Liver (tissue), 3 donors: Measurements from ENCODE around the gene HFM1.

Source experiments
- CTCF ChIP-seq: fragments of 150-350 bp; IDR thresholded peaks from 2 replicates; pipeline ENCODE4 v1.5.1; 2017; ENCODE audit warnings: improper control_type of control experiment, low read depth, low read length; ENCODE audit not compliant: missing input control
- EGR1 ChIP-seq, 2 donors: IDR thresholded peaks; 2 replicates each; pipeline ENCODE4 v1.6.1; 2016 to 2018; ENCODE audit warnings: antibody characterized with exemption in 2 of 2, low read depth in 2 of 2
- FOXA1 ChIP-seq: IDR thresholded peaks from 2 replicates; pipeline ENCODE4 v1.6.1; 2016; ENCODE audit warnings: antibody characterized with exemption
- GABPA ChIP-seq, 2 donors: IDR thresholded peaks in 1 of 2; conservative IDR thresholded peaks in 1 of 2; 2 replicates each; pipeline ENCODE4 v1.6.1; 2016; ENCODE audit warnings: antibody characterized with exemption in 2 of 2, mild to moderate bottlenecking in 1 of 2, moderate library complexity in 1 of 2
- HNF4A ChIP-seq, 2 donors: conservative IDR thresholded peaks; 2 replicates each; pipeline ENCODE4 v1.6.1; 2016; ENCODE audit warnings: antibody characterized with exemption in 2 of 2, mild to moderate bottlenecking in 2 of 2
- RAD21 ChIP-seq, 2 donors: IDR thresholded peaks; 2 replicates each; pipeline ENCODE4 v1.6.1; 2016; ENCODE audit warnings: antibody characterized with exemption in 2 of 2, mild to moderate bottlenecking in 2 of 2
- SP1 ChIP-seq: IDR thresholded peaks from 2 replicates; pipeline ENCODE4 v1.6.1; 2018; ENCODE audit warnings: antibody characterized with exemption, mild to moderate bottlenecking
- TAF1 ChIP-seq: conservative IDR thresholded peaks from 2 replicates; pipeline ENCODE4 v1.6.1; 2016; ENCODE audit warnings: antibody characterized with exemption, mild to moderate bottlenecking
- TF ChIP-seq, protein P1 (sequence below): IDR thresholded peaks from 2 replicates; pipeline ENCODE4 v1.6.1; 2016; ENCODE audit warnings: antibody characterized with exemption
- TF ChIP-seq, protein P2 (sequence below): IDR thresholded peaks from 2 replicates; pipeline ENCODE4 v1.6.1; 2016; ENCODE audit warnings: antibody characterized with exemption
- donor health status: healthy.
- donor health status: healthy.

- no peak for TF ChIP-seq TAF1
- TF ChIP-seq CTCF = peak; percentile 4
- TF ChIP-seq GABPA (IDR thresholded peaks at IDR 0.05 in 1 of 2, conservative IDR thresholded peaks at IDR 0.05 in 1 of 2) = no peak
- TF ChIP-seq, protein P1, sequence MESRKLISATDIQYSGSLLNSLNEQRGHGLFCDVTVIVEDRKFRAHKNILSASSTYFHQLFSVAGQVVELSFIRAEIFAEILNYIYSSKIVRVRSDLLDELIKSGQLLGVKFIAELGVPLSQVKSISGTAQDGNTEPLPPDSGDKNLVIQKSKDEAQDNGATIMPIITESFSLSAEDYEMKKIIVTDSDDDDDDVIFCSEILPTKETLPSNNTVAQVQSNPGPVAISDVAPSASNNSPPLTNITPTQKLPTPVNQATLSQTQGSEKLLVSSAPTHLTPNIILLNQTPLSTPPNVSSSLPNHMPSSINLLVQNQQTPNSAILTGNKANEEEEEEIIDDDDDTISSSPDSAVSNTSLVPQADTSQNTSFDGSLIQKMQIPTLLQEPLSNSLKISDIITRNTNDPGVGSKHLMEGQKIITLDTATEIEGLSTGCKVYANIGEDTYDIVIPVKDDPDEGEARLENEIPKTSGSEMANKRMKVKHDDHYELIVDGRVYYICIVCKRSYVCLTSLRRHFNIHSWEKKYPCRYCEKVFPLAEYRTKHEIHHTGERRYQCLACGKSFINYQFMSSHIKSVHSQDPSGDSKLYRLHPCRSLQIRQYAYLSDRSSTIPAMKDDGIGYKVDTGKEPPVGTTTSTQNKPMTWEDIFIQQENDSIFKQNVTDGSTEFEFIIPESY = no peak
- no peak for TF ChIP-seq RAD21 (IDR thresholded peaks at IDR 0.05)
- TF ChIP-seq, protein P2, sequence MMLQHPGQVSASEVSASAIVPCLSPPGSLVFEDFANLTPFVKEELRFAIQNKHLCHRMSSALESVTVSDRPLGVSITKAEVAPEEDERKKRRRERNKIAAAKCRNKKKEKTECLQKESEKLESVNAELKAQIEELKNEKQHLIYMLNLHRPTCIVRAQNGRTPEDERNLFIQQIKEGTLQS = no peak
- no peak for TF ChIP-seq EGR1 (IDR thresholded peaks at IDR 0.05; ENCODE audit: low read depth in 2 of 2)
- TF ChIP-seq SP1 = no peak
- TF ChIP-seq HNF4A (conservative IDR thresholded peaks at IDR 0.05) = no peak
- no peak for TF ChIP-seq FOXA1
These were observed 159.9 kb downstream of the HFM1 start for GRCh38 chr1:91244737-91245136.
